DMS 273 (cell line): ENCODE results near the gene PRR23E.

Experiments used
- DNase-seq: peaks from one replicate; lab custom pipeline; 2025; ENCODE audit not compliant: unreplicated experiment; lab: John Stamatoyannopoulos, UW

The PRR23E gene

DNA sequence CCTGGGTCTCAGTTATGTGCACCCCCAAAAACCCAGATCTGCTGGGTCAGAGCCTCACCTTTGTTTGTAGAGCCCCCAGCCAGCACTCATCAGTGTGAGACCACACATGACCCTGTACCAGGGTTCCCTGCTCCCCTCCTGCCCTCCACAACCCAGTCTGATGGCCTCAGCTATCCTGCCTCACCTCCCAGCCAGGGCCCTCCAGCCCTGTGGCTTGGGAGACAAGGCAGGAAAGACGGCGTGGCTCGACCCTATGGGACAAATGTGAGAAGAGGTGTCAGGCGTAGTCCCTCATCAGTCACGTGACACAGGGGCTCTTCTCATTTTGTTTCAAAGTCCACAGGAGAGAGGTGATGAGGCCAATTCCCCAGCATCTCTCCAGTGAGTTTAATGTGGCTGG, 28.3 kb upstream of the PRR23E start:
- no peak for DNase-seq

DNA sequence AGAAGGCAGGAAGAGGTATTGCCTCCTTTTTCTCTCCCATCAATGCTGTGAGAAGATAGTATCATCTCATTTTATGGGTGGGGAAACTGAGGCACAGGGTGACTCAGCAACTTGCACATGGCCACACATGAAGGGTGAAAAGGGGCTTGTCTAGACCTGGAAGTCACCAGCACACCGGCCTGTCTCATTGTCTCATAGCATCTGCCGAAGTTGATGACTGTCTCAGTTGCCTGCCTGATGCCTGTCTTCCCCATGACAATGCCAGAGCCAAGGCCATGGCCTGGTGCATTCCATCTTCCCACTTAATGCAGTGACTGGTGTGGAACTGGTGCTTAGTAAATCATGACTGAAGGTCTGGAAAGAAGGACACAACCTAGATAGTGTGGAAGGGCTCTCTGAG, 27.9 kb upstream of the PRR23E start:
- DNase-seq, result no peak

DNA sequence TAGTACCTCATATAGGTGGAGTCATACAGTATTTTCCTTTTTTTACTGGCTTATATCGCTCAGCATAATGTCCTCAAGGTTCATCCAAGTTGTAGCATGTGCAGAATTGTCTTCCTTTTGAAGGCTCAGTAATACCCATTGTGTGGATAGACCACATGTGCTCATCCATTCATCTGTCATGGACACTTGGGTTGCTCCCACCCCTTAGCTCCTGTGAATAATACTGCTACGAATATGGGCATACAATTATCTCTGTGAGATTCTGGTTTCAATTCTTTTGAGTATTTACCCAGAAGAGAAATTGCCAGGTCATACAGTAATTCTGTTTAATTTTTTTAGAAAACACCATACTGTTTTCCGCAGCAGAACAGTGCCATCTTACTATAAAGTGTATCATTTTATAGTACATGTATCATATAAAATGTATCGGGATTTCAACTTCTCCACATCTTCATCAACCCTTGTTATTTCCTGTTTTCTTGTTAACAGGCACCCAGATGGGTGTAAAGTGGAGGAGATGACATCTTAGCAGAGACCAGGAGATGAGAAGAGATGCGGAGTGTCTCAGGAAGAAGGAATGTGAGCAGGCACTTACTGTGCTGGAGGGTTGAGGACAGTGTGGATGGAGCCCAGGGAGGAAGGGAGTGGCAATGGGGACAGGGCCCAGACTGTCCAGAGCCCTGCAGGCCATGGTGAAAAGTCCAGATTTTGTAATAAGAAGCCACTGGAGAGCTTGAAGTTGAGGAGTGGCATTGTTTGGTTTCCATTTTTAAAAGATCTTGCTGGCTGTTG, 27.0 kb upstream of the PRR23E start:
- DNase-seq, result no peak

DNA sequence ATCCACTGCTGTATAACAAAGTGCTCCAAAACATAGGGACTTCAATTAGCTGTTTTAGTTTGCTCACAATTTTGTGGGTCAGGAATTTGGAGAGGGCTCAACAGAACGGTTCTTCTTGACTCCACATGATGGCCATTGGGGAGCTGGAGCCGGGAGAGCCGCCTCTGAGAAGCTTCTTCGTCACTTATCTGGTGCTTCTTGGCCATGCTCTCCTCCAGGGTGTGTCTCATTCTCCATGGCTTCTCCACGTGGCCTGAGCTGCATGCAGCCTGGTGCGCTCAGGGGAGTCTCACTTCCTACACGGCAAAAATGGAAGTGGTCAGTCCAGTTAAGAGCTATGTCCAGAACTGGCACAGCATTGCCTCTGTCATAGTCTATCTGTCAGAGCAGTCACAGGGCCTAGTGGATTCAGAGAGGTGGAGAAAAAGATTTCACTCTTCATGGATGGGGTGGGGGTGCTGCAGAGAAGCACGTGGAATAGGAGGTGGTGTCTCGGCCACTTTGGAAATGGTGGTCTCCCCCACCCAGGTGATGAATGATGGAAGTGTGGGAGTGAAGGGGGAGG, 26.3 kb upstream of the PRR23E start:
- no peak for DNase-seq

DNA sequence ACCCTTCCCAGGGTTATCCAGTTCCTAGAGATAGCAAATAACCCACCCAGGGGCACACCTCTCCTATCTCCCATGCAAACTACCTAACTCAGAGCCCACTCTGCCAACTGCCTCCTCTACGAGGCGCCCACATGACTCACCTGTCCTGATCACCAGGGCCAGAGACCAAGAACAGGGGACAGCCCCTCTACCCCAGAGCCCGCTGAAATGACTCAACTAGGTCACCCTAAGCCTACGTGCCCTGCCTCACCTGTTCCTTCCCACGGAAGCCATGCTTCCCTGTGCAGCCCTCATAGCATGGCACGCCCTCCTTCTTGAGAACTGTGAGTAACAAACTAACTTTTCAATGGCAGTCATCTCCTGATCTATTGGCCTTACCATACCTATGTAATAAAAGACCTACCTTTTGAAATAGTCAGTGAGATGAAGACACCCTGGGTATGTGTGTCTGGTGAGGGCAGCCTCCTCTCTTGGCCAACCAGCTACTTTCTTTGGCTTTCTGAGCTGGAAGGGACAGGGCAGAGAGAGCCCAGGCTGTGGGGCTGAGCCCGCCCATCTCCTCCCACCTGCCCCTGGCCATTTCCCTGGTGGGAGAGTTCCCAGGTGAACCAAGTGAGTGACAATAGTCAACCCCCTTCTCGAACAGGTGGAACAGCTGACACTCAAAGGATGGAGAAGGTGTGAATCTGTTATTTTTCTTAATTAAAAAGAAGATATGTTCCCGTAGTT, 25.5 kb upstream of the PRR23E start:
- DNase-seq, result no peak

DNA sequence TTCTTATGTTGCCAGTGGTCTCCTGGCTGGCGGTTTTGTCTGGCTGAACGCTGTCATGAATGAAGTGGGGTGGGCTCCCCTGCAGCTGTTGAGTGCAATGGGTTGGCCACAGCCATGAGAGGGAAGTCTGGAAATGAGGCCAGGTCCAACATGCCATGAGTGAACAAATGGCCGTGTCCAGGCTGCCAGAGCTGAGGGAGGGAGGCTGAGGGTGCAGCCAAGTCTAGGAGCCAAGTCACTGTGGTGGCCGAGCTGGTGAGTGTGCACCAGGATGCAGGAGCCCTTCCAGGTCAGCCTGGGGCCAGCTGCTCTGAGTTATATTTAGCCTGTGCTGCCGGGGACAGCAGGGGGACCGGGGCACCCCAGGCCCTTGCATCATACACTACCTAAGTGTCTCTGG, 24.7 kb upstream of the PRR23E start:
- DNase-seq, result peak; percentile 26

DNA sequence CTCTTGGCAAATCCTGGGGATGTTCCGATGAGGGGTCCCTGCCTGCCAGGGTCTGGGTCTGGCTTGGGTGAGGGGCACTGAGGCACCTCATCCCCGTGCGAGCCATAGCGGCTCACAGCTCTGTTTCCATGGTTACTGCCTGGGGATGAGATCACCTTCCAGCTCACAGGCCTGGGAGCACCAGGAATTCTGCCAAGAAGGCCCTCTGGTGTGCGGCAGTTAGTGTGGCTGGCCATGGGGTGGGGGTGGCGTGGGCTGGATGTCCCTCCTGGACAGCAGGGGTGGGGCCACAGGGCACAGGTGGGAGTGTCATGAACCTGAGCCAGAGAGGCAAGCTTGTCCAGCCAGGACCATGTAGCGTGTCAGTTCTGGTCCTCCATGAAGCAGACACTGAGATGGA, 22.1 kb upstream of the PRR23E start:
- DNase-seq, result peak; percentile 80

DNA sequence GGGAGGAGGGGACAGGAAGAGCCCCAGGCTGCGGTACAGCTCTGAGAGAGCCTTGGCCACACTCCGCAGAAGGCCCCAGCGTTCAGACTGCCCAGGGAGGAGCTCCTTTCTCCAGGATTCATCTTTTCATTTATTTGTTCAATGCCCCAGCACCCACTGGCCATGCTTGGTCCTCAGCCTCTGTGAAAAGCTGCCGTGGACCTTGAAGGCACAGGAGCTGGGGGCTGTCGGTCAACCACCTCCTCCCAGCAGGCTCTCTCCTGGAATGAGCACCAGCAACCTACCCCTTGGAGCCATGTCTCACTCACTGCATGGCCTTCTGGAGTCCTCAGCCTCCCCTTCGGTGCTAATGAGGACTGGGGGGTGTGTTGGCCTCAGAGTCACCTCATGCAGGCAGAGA, 21.6 kb upstream of the PRR23E start:
- no peak for DNase-seq

DNA sequence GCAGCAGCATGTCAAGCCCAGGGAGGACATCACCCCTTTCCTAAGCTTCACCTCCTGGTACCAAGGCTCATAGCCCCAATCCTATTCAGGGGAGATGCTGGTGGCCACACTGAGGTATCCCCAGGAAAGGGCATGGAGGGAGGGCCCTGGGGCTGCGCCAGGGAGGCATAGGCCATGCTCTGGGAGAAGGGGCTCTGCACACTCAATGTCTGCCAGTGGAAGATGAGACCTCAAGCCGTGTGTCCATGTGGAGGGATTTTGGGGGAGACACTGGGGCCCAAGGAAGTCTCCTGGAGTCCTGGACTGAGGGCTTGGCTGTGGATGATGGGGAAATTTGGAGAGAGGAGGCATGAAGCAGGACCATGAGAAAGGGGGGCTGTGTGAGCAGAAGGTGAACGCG, 21.2 kb upstream of the PRR23E start:
- no peak for DNase-seq

DNA sequence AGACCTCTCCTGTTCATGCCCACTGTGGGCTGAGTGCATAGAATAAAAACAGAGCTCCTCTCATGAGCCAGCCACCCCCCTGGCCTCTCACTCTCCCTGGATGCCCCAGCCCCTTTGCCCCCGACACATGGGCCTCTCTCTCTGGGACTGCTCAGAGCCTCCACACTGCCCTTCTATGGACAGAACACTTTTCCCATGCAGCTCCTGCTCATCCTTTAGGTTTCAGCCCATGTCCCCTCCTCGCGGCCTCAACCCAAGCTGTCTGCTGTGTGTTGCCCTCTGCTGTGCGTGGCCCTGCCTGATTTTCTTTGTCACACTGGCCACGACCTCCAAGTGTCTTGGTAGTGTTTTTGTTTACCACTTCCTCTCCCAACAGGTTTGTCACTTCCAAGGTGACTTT, 20.7 kb upstream of the PRR23E start:
- no peak for DNase-seq

DNA sequence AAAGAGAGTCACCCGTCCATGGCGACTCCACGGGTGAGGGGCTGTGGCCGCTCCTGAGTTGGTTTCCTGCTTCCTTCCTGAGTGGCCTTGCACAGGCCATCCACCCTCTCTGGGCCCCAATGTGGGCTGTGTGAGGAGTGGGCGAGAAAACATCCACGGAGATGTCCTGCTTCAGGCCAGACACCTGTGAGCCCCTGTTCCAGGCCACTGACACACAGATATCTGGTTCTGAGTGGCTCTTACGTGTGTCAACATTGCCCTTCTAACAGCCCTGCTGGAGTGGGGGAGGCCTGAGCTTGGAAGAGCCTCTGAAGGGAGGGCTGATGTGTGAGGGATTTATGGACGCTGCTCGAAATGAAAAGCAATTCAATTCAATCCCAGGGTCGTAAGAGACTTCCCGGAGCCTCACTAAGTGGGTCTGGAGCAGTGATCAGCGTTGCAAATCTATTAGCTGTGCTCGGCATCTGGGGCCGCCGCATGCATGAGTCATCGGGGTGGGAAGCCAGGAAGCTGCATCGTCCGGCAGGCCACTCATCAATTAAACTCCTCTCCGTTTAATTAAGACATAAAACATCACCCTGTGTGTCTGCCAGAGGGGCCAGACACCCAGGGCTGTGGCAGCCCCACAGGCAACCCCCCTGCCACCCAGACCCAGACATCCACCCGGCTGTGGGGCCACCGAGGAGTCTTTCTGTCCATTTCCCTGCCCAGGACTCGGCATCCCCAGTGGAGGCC, 20.0 kb upstream of the PRR23E start:
- DNase-seq, result peak; percentile 65

DNA sequence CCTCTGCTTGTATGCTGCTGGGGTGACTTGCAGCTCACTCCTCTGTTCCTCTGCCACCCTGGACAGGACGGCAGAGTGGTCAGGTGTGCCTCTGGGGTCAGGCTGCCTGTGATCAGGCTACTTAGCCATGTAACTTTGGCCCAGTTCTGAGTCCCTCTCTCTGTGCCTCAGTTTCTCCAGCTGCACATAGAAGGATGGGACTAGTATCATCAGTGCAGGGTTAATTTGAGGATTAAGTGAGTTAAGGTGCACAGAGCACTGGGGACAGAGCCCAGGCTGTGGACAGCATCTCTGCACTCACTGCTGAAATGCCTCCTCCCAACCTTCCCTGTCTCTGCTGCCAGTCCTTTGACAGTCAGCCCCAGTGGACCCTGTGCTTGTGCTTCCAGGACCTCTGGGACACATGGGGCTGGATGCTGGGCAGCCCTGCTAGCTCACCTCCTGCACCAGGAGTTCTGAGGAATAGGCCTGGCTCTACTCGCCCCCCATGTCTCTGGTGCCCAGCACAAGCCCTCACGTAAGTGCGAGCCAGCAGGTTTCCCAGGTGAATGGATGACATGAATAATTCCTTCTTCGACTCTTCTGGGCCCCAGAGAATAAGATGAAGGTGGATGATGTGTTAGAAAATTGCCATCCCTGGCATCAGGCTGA, 19.3 kb upstream of the PRR23E start:
- no peak for DNase-seq

DNA sequence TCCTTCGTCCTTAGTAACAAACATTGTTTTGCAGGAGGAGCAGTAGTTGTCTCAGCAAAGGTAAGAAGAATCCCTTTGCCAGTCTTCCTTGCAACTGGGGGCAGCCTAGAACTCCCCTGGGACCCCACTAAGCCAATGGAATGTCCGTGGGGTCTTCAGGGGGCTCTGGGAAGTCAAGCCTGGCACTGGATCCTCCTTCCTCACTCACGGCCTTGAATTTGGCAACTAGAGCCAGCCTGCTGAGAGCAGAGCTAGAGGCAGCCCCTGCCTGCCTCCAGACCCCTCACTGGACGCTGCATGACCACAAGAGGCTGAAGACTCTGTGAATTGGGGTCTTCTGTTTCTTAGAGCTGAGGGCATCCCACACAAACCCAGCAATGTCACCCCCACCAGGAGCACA, 18.6 kb upstream of the PRR23E start:
- no peak for DNase-seq

DNA sequence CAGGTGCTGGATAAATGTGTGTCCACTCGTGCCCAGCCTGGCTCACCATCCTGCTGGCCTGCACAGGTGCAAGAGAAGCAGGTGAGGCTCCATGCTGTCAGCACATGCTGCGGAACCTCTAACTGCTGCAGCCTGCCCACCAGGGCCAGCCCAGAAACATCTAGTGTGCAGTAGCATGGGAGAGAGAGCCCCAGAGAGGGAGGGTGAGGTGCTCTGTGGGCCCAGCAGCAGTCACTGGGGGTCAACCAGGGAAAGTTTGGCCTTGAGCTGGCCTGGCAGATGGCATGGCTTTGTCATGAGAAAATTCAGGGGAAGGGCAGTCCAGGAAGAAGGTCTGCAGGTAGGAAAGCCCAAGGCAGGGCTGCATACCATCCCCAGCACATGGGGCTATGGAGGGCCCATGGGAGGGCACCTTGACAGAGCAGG, 18.2 kb upstream of the PRR23E start:
- DNase-seq, result no peak

DNA sequence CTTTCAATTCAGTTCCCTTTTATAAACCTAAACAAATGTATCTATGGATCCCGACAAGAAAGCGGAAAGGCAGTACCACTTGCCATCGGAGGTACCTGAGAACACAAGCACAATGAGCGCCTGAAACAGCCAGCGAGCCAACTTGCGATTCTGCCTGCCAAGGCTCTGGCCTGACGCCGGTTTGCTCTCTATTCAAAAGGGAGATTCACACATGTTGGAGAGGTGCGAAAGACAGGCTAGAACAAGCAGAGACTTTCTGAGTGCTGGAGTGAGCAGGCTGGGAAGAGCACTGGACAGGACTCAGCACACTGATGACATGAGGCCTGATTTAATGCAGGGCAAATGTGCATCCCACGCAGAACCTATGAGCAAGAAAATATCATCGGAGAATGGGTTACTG, 17.7 kb upstream of the PRR23E start:
- DNase-seq, result no peak

DNA sequence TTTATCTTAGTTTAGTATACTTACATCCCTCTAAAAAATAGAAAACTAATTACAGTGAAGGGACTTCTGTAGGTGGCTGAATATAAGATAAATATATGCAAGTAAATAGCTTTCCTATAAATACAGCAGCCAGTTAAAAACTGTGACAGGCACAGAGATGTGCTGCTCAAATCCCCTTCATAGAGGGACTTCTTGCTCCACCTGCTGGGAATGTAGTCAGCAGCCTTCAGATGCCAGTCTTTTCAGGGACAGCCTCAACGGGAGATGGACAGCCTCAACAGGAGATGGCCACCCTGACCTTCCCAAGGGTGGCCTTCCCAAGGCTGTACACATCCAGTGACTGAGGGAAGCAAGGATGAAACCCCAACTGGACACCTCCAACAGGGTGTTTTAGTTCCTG, 15.7 kb upstream of the PRR23E start:
- no peak for DNase-seq

DNA sequence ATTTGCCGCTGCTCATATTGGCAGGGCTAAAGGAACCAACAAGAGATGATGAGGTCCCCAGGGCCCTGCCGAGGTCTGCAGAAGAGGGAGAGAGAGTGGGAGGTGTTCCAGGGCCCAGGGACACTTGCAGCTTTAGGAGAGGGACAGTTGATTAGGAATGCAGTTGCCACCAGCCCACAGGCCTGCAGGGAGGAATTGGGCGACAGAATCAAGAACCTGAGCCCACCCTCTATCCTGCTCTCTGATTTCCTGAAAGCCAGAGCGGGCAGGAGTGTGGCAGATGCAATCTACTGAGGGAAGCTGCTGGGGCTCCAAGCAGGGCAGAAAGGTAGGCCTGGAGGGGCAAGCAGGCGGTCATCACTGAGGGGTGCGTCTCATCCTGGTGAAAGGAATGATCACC, 12.1 kb upstream of the PRR23E start:
- DNase-seq, result no peak

DNA sequence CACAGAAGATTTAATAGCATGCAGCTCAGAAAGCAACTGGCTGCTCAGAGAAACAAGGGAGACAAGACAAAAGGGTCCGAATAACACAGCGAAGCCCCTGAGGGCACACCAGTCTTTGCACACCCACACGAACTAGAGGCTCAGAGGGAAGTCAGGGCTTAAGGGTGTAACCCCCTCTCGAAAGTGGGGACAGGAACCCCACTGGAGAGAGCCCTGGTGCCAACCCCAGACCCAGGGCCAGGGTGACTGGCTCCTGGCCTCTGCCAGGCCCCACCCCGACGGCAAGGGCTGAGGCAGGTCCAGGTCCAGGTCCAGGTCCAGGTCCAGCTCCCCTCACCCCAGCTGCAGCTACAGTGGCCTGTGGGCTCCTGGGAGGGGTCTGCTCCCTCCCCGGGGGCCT, 10.5 kb upstream of the PRR23E start:
- DNase-seq, result no peak

DNA sequence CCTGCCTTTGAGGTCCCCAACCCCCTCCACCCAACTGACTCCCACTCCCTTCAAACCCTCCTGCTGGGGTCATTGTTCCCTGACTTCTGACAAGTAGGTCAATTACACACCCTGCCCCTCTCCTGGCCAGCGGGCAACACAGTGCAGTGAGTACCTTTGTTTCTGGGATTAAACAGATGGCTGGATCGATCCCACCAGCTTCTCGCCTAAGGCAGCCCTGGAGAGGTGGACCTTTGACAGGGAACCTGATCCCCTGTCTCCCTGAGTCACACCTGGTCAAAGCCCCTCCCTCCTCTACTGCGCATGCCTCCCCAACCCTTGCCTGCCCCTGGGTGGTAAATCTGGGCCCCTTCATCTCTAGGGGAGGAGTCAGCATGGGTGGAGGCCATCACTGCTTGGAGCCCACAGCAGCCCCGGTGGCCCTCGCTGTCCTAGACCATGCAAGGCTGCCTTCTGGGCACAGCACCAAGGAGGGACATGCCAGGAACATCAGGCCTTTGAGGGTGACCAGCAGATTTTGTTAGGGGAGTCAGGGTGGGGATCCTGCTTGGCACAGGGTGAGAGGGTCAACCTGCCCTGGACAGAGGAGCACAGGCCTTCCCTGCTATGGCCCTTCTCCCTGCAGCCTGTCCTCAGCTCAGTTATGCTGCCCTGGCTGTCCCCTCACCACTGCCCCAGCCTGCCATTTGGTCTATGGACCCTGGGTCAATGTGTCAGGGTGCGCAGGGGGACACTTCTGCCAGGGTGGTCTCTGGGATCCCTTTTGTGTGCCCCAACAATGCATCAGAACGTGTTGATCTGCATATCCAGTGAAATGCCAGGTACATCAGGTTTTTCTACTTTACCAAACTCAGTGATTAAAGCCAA, 9.8 kb upstream of the PRR23E start:
- DNase-seq, result no peak
